GM12872 (cell line): Measurements from ENCODE around the gene SIVA1.

Experiments
- TF ChIP-seq, protein P1 (sequence below): IDR thresholded peaks from 3 replicates; pipeline ENCODE4 v1.5.1; 2011; ENCODE audit warnings: low read depth, mild to moderate bottlenecking, low read length, moderate library complexity; ENCODE audit not compliant: insufficient read depth

SIVA1 gene

DNA sequence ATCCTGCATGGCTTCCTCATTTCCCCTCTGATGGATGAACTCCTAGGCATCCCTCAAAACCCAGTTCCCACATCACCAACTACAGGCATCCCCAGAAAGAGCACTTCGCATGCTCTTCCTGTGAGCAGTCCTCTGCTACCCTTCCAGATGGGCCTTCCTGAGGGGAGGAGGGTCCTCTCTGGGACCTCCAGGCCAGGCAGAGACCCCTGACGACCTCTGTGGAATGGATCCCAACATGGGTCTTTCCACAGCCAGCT is 40.7 kb downstream of the SIVA1 start:
- TF ChIP-seq, protein P1, sequence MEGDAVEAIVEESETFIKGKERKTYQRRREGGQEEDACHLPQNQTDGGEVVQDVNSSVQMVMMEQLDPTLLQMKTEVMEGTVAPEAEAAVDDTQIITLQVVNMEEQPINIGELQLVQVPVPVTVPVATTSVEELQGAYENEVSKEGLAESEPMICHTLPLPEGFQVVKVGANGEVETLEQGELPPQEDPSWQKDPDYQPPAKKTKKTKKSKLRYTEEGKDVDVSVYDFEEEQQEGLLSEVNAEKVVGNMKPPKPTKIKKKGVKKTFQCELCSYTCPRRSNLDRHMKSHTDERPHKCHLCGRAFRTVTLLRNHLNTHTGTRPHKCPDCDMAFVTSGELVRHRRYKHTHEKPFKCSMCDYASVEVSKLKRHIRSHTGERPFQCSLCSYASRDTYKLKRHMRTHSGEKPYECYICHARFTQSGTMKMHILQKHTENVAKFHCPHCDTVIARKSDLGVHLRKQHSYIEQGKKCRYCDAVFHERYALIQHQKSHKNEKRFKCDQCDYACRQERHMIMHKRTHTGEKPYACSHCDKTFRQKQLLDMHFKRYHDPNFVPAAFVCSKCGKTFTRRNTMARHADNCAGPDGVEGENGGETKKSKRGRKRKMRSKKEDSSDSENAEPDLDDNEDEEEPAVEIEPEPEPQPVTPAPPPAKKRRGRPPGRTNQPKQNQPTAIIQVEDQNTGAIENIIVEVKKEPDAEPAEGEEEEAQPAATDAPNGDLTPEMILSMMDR = no peak

DNA sequence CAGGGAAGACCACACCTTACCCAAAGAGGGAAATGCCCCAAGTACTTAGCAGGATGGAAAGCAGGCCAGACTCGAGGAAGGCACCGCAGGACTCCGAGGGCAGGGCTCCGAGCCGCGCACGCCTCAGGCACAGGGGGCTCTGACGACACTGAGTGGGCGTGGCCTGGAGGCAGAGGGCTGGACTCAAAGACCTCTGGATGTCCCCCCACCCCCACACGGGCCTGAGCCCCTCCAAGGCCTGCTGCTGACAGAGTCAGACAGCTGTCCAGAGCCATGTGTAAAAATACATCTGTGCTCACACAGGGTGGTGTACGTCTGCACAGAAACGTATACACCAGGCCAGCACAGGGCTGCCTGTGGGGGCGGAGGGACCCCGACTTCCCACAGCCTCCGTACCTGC is 41.2 kb downstream of the SIVA1 start:
- TF ChIP-seq, protein P1 = no peak

DNA sequence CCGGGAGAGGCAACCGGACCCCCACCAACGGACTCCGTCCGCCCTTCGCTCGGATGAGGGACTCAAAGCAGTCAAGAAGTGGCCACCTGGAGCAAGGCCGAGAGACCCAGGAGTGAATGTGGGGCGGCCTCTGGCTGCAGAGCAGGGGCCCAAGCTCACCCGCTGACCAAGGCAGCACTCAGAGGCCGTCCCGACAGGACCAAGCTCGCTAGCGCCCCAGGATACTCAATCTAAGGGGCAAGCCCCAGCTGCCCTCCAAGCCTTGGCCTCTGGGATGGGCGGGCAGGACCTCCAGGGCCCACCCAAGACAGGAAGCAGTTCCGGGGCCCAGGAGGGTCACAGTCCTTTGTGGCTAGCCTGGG is 41.7 kb downstream of the SIVA1 start:
- TF ChIP-seq, protein P1 = no peak

DNA sequence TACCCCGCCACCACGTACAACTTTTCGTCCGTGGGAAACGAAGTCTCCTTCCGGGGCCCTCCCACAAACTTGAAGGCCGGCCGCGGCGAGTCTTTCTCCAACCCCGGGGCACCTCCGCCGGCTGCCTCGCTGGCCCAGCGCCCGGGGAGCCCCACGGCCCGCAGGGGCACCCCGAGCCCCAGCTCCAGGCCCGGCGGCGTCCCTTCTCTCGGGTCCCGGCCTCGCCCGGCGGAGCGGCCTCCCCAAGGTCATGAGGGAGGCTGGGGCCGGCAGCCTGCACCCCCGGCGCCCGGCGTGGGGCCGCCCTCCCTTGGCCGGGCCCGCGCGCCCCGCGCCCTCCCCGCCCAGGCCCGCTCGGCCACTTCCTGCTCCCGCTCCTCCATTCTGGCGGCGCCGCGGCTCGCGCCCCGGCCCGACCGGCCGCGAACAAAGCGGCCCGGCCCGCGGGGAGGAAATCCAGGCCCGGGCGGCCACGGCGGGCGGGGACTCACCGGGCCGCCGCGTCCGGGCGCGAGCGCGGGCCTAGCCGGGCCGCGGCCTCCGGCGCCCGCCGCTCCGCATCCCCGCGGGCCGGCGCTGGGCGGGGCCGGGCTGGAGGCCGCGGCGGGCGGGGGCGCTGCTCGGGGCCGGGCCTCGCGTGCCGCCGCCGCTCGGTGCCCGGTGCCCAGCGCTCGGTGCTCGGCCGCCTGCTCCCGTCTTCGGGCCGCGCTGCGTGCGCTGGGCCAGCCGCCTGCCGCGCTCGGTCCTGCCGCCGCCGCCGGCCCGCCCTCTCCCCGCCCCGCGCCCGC is 42.2 kb downstream of the SIVA1 start, which contains the start of gene AKT1:
AKT1 (minus strand) TSS at position 756 of the 788 bp plus-strand sequence. CDS start 3,105 bp downstream, outside the sequence.
- TF ChIP-seq, protein P1 = no peak

DNA sequence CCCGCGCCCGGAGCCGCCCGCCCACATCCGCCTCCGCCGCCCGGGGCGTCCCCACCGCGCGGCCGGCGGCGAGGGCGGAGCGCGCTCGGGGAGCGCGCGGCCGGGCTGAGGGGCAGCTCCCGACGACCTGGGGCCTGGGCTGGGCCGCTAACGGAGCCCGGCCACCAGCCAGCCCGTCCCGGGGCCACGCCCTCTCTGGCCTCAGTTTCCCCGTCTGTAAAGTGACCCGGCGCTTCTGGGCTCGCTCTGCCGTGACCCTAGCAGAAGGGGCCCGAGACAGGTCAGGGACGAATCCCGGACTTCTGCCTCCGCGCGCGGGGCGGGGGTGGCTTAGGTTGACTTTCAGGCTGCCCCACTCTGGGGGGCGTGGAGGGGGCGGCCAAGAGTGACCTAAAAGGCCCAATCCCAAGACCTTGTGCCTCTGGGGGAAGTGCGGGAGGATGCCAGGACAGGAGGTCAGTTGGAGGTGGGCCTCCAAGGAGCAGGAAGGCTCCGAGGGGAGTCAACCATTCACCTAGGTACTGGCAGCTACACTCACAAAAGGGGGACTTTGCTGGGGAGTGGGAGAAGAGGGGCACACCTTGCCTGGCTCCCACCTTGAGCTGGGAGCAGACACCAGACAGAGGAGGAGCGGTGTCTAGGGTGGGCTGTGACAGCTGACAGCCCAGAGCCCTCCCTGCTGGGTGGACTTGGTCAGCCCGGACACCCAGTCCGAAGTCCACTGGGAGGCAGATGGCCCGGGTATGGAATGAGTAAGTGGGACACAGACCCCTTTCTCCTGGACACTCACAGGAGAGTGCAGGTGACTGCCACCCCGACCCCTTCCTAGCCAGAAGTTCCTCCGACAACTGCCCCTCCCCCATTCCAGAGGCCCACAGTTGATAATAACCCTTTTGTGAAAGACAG is 43.1 kb downstream of the SIVA1 start:
- TF ChIP-seq, protein P1 = no peak

DNA sequence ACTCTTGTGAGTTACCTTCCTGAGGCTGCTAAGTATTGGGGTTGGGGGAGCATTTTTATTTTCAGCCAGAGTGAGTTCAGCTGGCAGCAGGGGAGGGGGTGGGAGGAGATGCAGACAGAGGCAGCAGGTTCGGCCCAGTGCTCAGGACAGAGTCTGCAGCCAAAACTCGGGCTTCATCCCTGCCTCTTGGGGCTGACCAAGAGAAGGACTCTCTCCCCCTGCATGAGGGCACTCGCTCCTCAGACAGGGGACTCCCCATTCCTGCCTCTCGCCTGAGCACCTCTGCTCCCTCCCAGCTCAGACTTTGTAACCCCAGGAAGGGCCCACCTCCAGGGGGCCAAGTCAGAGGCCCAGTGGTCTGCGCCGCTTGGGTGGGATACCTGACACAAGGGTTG is 43.7 kb downstream of the SIVA1 start:
- TF ChIP-seq, protein P1 = no peak
